Keratinocyte (primary cell): ENCODE results near the gene FREM3. TPM values are rescaled to one million over a fixed set of nuclear protein-coding genes. Genes with fewer than 3 reads are reported as not detected.

ENCODE experiments used
- DNase-seq: peaks from one replicate; pipeline ENCODE4 v3.0.0-alpha.2; 2011; ENCODE audit warnings: low read depth, missing footprints, low spot score
- FAIRE-seq: peaks from 2 replicates; lab custom pipeline; 2011; peaks lifted over from hg19 to GRCh38; lab: Jason Lieb, UNC
- H2AFZ ChIP-seq: 2 replicates; pipeline ENCODE4 v1.6.0; 2012; ENCODE audit warnings: low read length, control low read depth, inconsistent platforms; ENCODE audit not compliant: control insufficient read depth
- H3K27ac ChIP-seq: 2 replicates; pipeline ENCODE4 v1.5.1; 2011; ENCODE audit warnings: low read length; ENCODE audit not compliant: control insufficient read depth, insufficient read depth
- H3K27me3 ChIP-seq: 3 replicates; pipeline ENCODE4 v1.6.0; 2011; ENCODE audit warnings: low read length; ENCODE audit not compliant: control insufficient read depth, insufficient read depth; ENCODE audit errors: extremely low read depth
- H3K36me3 ChIP-seq, 2 experiments: 2 replicates in 1 of 2; 3 replicates in 1 of 2; pipeline ENCODE4 v1.5.1; 2011; ENCODE audit warnings: low read length in 2 of 2, mild to moderate bottlenecking in 1 of 2; ENCODE audit not compliant: control insufficient read depth in 2 of 2, insufficient read depth in 2 of 2; ENCODE audit errors: extremely low read depth in 1 of 2
- H3K4me1 ChIP-seq: 3 replicates; pipeline ENCODE4 v1.5.1; 2011; ENCODE audit warnings: low read length; ENCODE audit not compliant: control insufficient read depth, insufficient read depth; ENCODE audit errors: extremely low read depth
- H3K4me2 ChIP-seq: 3 replicates; pipeline ENCODE4 v1.6.0; 2011; ENCODE audit warnings: low read depth, low read length; ENCODE audit not compliant: control insufficient read depth, insufficient read depth; ENCODE audit errors: extremely low read depth
- H3K4me3 ChIP-seq, 3 experiments: fragments of 200-600 bp in 1 of 3; sonication (generic) in 1 of 3; 2 replicates in 2 of 3; 3 replicates in 1 of 3; pipeline ENCODE4 v1.5.1; 2011 to 2016; ENCODE audit warnings: low read length in 3 of 3, mild to moderate bottlenecking in 3 of 3, control low read depth in 2 of 3, inconsistent platforms in 1 of 3, low read depth in 1 of 3, mixed read lengths in 1 of 3, mixed run types in 1 of 3, moderate library complexity in 1 of 3; ENCODE audit not compliant: control insufficient read depth in 2 of 3, insufficient read depth in 2 of 3; ENCODE audit errors: extremely low read depth in 1 of 3
- H3K79me2 ChIP-seq: 2 replicates; pipeline ENCODE4 v1.6.0; 2012; ENCODE audit warnings: low read length; ENCODE audit not compliant: control insufficient read depth, insufficient read depth
- H3K9ac ChIP-seq: 3 replicates; pipeline ENCODE4 v1.6.0; 2011; ENCODE audit warnings: low read length; ENCODE audit not compliant: control insufficient read depth, insufficient read depth; ENCODE audit errors: extremely low read depth
- H3K9me1 ChIP-seq: 3 replicates; pipeline ENCODE4 v1.6.0; 2011; ENCODE audit warnings: low read length; ENCODE audit not compliant: control insufficient read depth, insufficient read depth; ENCODE audit errors: extremely low read depth
- H3K9me3 ChIP-seq: 2 replicates; pipeline ENCODE4 v1.5.1; 2012; ENCODE audit warnings: low read depth, low read length; ENCODE audit not compliant: control insufficient read depth
- H4K20me1 ChIP-seq: 3 replicates; pipeline ENCODE4 v1.6.0; 2011; ENCODE audit warnings: low read length; ENCODE audit not compliant: control insufficient read depth, insufficient read depth; ENCODE audit errors: extremely low read depth
- CTCF ChIP-seq, 3 experiments: IDR thresholded peaks in 1 of 3; conservative IDR thresholded peaks in 1 of 3; optimal IDR thresholded peaks in 1 of 3; 2 replicates in 2 of 3; 3 replicates in 1 of 3; pipeline versions ENCODE3 to v1.5.1; 2011; ENCODE audit warnings: low read length in 3 of 3, mild to moderate bottlenecking in 3 of 3, moderate library complexity in 2 of 3, control low read depth in 1 of 3, inconsistent platforms in 1 of 3; ENCODE audit not compliant: insufficient read depth in 2 of 3; ENCODE audit errors: extremely low read depth in 1 of 3
- EZH2 ChIP-seq: IDR thresholded peaks from one replicate; pipeline ENCODE4 v1.6.1; 2012; ENCODE audit warnings: inconsistent platforms, mild to moderate bottlenecking, low read length, moderate library complexity
- dilution Hi-C: fragments of 300-500 bp; cut with MboI; formaldehyde crosslinking; loops from one replicate; pipeline ENCODE4 v1.7.0; 2020; ENCODE audit warnings: low sequenced_read_pairs; ENCODE audit not compliant: extremely low pct_ligation_motif_present
- polyA plus RNA-seq, 5 experiments: library from polyadenylated mRNA; depleted of rRNA in 3 of 5; stranded (reverse) in 3 of 5; stranded (forward) in 1 of 5; unstranded in 1 of 5; fragments of >200 nt; gene quantifications; 1 replicate in 1 of 5; 2 replicates in 3 of 5; 3 replicates in 1 of 5; pipeline versions ENCODE4 v1.2.1 to v1.2.3, GENCODE V29; 2011 to 2012; ENCODE audit warnings: missing spikeins in 2 of 5, low read depth in 1 of 5, low replicate concordance in 1 of 5

Gene FREM3
- polyA plus RNA-seq, 1 donor (not counting 4 experiments of a cell fraction or from before 2014, with no cell fraction given), result not detected

DNA sequence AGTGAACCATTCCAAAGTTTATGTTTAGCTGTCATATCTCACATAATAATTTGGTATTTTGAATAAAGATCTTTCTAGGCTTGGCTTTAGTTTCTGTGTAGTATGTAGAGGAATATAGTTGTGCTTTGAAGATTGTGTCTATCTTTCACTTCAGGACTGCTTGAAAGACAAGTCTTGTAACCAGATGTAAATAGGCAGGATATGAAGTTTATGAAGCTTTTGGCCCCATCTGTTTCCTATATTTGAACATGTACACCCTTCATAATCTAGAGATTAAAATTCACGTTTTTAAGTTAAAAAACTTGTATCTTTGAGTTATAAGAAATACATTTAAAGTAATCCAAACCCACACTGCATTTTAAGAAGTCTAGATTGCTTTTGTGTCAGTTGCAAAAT lies 11.7 kb upstream of the FREM3 start:
- Histone ChIP-seq H3K27ac (no peak overlapping the region), H3K27me3 (no peaks in the 10 kb centered on the region), H3K9ac (no peak overlapping the region), H3K79me2 (no peaks in the 10 kb centered on the region), H3K4me3 (no peak overlapping the region), H3K4me1 (no peaks in the 10 kb centered on the region), H3K9me1 (no peaks in the 10 kb centered on the region), H4K20me1 (no peaks in the 10 kb centered on the region), H3K4me2 (no peak overlapping the region), H3K9me3 (no peaks in the 10 kb centered on the region), H3K36me3 (no peaks in the 10 kb centered on the region), H2AFZ (no peak overlapping the region)
- FAIRE-seq (no peak), DNase-seq (no peak)
- dilution Hi-C loops, result no loop called here
- TF ChIP-seq CTCF (optimal IDR thresholded peaks at IDR 0.05 in 1 of 3, IDR thresholded peaks at IDR 0.05 in 1 of 3, conservative IDR thresholded peaks at IDR 0.05 in 1 of 3; ENCODE audit: extremely low read depth in 1 of 3, insufficient read depth in 2 of 3, low read length in 3 of 3) (no peak), EZH2 (no peak)

- dilution Hi-C loops, result no loop called here
- no peak for FAIRE-seq
Observed at GRCh38 chr4:143711543-143712154, 11.2 kb upstream of the FREM3 start.

More at GRCh38 chr4:143711543-143712154, 11.2 kb upstream of the FREM3 start:
- H2AFZ ChIP-seq, result no peak overlapping the region
- no peaks in the 10 kb centered on the region for H3K9me1 ChIP-seq
- no peak for DNase-seq
- H3K9me3 ChIP-seq, result no peaks in the 10 kb centered on the region
- H3K4me3 ChIP-seq, result no peak overlapping the region
- H3K4me1 ChIP-seq, result no peaks in the 10 kb centered on the region
- TF ChIP-seq CTCF (optimal IDR thresholded peaks at IDR 0.05 in 1 of 3, IDR thresholded peaks at IDR 0.05 in 1 of 3, conservative IDR thresholded peaks at IDR 0.05 in 1 of 3; ENCODE audit: extremely low read depth in 1 of 3, insufficient read depth in 2 of 3, low read length in 3 of 3) (no peak), EZH2 (no peak)
- no peak overlapping the region for H3K4me2 ChIP-seq
- no peaks in the 10 kb centered on the region for H3K27me3 ChIP-seq
- no peaks in the 10 kb centered on the region for H3K36me3 ChIP-seq
- no peaks in the 10 kb centered on the region for H4K20me1 ChIP-seq
- no peak overlapping the region for H3K9ac ChIP-seq
- no peaks in the 10 kb centered on the region for H3K79me2 ChIP-seq
- H3K27ac ChIP-seq, result no peak overlapping the region
